Transverse colon (tissue), 4 donors: ENCODE data around the gene GLIPR2.

Experiments
- CTCF ChIP-seq, 5 experiments: fragments of 200-600 bp in 3 of 5; fragments of 450-650 bp in 2 of 5; sonication (generic) in 3 of 5; IDR thresholded peaks; 1 replicate in 2 of 5; 2 replicates in 3 of 5; pipeline ENCODE4 v1.5.1; 2016 to 2017; ENCODE audit warnings: antibody characterized with exemption in 5 of 5, inconsistent platforms in 3 of 5, mild to moderate bottlenecking in 2 of 5, moderate library complexity in 1 of 5
- EP300 ChIP-seq: sonication (generic); formaldehyde crosslinking; IDR thresholded peaks from one replicate; pipeline ENCODE4 v1.6.1; 2017; ENCODE audit warnings: antibody characterized with exemption, low read depth
- POLR2A ChIP-seq: fragments of 450-650 bp; IDR thresholded peaks from one replicate; pipeline ENCODE4 v1.6.1; 2016; ENCODE audit warnings: antibody characterized with exemption, mild to moderate bottlenecking, moderate library complexity
- POLR2AphosphoS5 ChIP-seq, 3 donors: sonication (generic); formaldehyde crosslinking; IDR thresholded peaks; one replicate each; pipeline ENCODE4 v1.6.1; 2016; ENCODE audit warnings: antibody characterized with exemption in 3 of 3

- no peak for TF ChIP-seq CTCF (IDR thresholded peaks at IDR 0.05)
- no peak for TF ChIP-seq POLR2AphosphoS5 (IDR thresholded peaks at IDR 0.05)
- TF ChIP-seq POLR2A: no peak
- no peak for TF ChIP-seq EP300
Measured at GRCh38 chr9:36161187-36161586, 24.7 kb downstream of the GLIPR2 start.
